Lung (tissue), 12 donors: ENCODE measurements around the gene APOM. TPM values are rescaled to one million over a fixed set of nuclear protein-coding genes. Genes with fewer than 3 reads are reported as not detected.

Source experiments
- ATAC-seq: fragments of 200-7000 bp; cut with Tn5 transposase; one replicate; pipeline ENCODE4 v1.9.1; 2020; ENCODE audit warnings: moderate number of reproducible peaks; ENCODE audit not compliant: insufficient read depth, low FRiP score
- DNase-seq, 3 donors: peaks; one replicate each; pipeline ENCODE4 v3.0.0-alpha.2; 2013 to 2017
- H3K27ac ChIP-seq, 2 donors: one replicate each; pipeline ENCODE4 v1.5.1; 2013; ENCODE audit warnings: mild to moderate bottlenecking in 2 of 2, moderate library complexity in 2 of 2, control low read depth in 1 of 2, inconsistent platforms in 1 of 2, low read depth in 1 of 2, low read length in 1 of 2
- H3K27me3 ChIP-seq, 3 donors: one replicate each; pipeline ENCODE4 v1.5.1; 2013; ENCODE audit warnings: low read length in 2 of 3; ENCODE audit not compliant: control insufficient read depth in 3 of 3, insufficient read depth in 3 of 3
- H3K36me3 ChIP-seq, 4 donors: one replicate each; pipeline ENCODE4 v1.5.1; 2013; ENCODE audit warnings: low read length in 4 of 4, mild to moderate bottlenecking in 1 of 4, moderate library complexity in 1 of 4; ENCODE audit not compliant: control insufficient read depth in 4 of 4, insufficient read depth in 4 of 4
- H3K4me1 ChIP-seq, 5 donors: one replicate each; pipeline ENCODE4 v1.5.1; 2013; ENCODE audit warnings: low read length in 5 of 5, mild to moderate bottlenecking in 2 of 5, moderate library complexity in 1 of 5; ENCODE audit not compliant: control insufficient read depth in 5 of 5, insufficient read depth in 5 of 5
- H3K4me3 ChIP-seq: one replicate; pipeline ENCODE4 v1.5.1; 2013; ENCODE audit warnings: mild to moderate bottlenecking, control low read depth, moderate library complexity
- H3K9ac ChIP-seq, 2 donors: one replicate each; pipeline ENCODE4 v1.5.1; 2013; ENCODE audit warnings: low read length in 2 of 2, control low read depth in 1 of 2; ENCODE audit not compliant: insufficient read depth in 1 of 2
- H3K9me3 ChIP-seq, 4 donors: one replicate each; pipeline ENCODE4 v1.5.1; 2013; ENCODE audit warnings: low read length in 3 of 4, mild to moderate bottlenecking in 1 of 4, moderate library complexity in 1 of 4; ENCODE audit not compliant: control insufficient read depth in 4 of 4, insufficient read depth in 3 of 4
- CTCF ChIP-seq: IDR thresholded peaks from 2 replicates; pipeline ENCODE4 v1.5.1; 2012; ENCODE audit warnings: mild to moderate bottlenecking; ENCODE audit errors: control extremely low read depth, extremely low read depth
- WGBS, 2 donors: extraction: QIAGEN DNeasy Blood & Tissue Kit; methylation state at CpG; one replicate each; pipeline ENCODE4 v1.1.7; 2013; 5-methylcytosine and 5-hydroxymethylcytosine counted together
- polyA plus RNA-seq, 2 donors: library from polyadenylated mRNA; stranded (reverse); fragments of 200-250 nt; gene quantifications; one replicate each; pipeline ENCODE4 v1.2.1, GENCODE V29; 2013
- total RNA-seq, 2 donors: library from RNA; depleted of rRNA in 1 of 2; stranded (reverse); fragments of >200 nt in 1 of 2; gene quantifications; one replicate each; pipeline ENCODE4 v1.2.1, GENCODE V29; 2014 to 2021
- donor health status: control.
- donor health status: control.
- donor health status: Bipolar disorder and iron deficiency.
- donor health status: healthy.
- donor health status: DM: yes; HTN: yes; CAD: no.

APOM gene
- total and polyA plus RNA-seq, 4 donors, result 1.3 to 8.8 (median 2.3) TPM

- Histone ChIP-seq H3K36me3 (peaks cover 54 to 90% (median 72%) of the 10 kb centered on the region in 4 donors), H3K9me3 (no peaks in the 10 kb centered on the region), H3K27ac (no peak overlapping the region), H3K9ac (no peak overlapping the region), H3K4me1 (no peaks in the 10 kb centered on the region), H3K4me3 (no peak overlapping the region), H3K27me3 (no peaks in the 10 kb centered on the region)
- DNase-seq, result no peak
- 91 to 92% methylated on average over 32 of the region's 32 CpGs for WGBS, 2 donors
- no peak for ATAC-seq
- no peak for TF ChIP-seq CTCF
These were observed 23.9 kb upstream of the APOM start for GRCh38 chr6:31631681-31632278.

DNA sequence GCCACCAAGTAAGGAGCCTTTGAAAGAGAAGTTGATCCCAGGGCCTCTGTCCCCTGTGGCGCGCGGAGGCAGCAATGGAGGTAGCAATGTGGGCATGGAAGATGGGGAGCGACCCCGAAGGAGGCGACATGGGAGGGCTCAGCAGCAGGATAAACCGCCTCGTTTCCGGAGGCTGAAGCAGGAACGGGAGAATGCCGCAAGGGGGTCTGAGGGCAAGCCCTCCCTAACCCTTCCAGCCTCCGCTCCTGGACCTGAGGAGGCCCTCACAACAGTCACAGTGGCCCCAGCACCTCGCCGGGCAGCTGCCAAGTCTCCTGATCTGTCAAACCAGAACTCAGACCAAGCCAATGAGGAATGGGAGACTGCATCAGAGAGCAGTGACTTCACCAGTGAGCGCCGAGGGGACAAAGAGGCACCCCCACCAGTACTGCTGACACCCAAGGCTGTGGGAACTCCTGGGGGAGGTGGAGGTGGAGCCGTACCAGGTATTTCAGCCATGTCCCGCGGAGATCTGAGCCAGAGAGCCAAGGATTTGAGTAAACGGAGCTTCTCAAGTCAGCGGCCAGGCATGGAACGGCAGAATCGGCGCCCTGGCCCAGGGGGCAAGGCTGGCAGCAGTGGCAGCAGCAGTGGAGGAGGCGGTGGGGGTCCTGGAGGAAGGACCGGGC is 23.3 kb upstream of the APOM start:
- Histone ChIP-seq H3K9ac (no peak overlapping the region), H3K27ac (no peak overlapping the region), H3K4me1 (no peaks in the 10 kb centered on the region), H3K27me3 (no peaks in the 10 kb centered on the region), H3K36me3 (peaks cover 55 to 90% (median 70%) of the 10 kb centered on the region in 4 donors), H3K9me3 (no peaks in the 10 kb centered on the region), H3K4me3 (no peak overlapping the region)
- 94 to 95% methylated on average over 26 of the region's 26 CpGs for WGBS, 2 donors
- ATAC-seq (no peak), DNase-seq (no peak)
- TF ChIP-seq CTCF, result no peak

DNA sequence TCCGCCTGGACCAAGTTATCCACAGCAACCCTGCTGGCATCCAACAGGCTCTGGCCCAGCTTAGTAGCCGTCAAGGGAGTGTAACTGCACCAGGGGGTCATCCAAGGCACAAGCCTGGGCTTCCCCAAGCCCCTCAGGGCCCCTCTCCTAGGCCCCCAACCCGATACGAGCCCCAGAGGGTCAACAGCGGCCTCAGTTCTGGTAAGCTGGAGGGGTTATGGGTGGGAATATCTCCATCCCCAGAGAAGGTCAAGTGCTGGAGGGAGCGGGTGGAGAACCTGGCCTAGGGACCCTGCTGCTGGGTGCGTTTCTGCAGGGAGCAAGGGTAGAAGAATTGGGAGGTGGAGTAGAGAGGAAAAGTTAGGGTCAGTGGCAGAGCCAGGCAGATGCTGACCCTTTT is 22.2 kb upstream of the APOM start:
- DNase-seq (no peak), ATAC-seq (no peak)
- TF ChIP-seq CTCF, result no peak
- H3K9ac ChIP-seq, result no peak overlapping the region
- no peak overlapping the region for H3K4me3 ChIP-seq
- no peaks in the 10 kb centered on the region for H3K9me3 ChIP-seq
- H3K4me1 ChIP-seq, result no peaks in the 10 kb centered on the region
- peaks cover 55 to 83% (median 63%) of the 10 kb centered on the region in 4 donors for H3K36me3 ChIP-seq
- no peaks in the 10 kb centered on the region for H3K27me3 ChIP-seq
- WGBS, 2 donors, result 93 to 98% methylated on average over 7 of the region's 7 CpGs
- H3K27ac ChIP-seq, result no peak overlapping the region
